Measurements from ENCODE around the gene CADM1.

CADM1 gene

GRCh38 chr11:115515647-115516395, 11.6 kb upstream of the CADM1 start:
- DNase-seq (ENCODE audit: low read depth): no peak

GRCh38 chr11:115506954-115507675, 2.9 kb upstream of the CADM1 start:
- DNase-seq (ENCODE audit: low read depth): no peak

GRCh38 chr11:115505175-115505574, 960 bp upstream of the CADM1 start:
- DNase-seq (ENCODE audit: low read depth): no peak

GRCh38 chr11:115503886-115504275, 334 bp downstream of the CADM1 start:
- DNase-seq (ENCODE audit: low read depth): no peak

GRCh38 chr11:115503083-115503885, 931 bp downstream of the CADM1 start:
- DNase-seq (ENCODE audit: low read depth): peak; percentile 4

GRCh38 chr11:115502636-115503082, 1.6 kb downstream of the CADM1 start:
- no peak for DNase-seq (ENCODE audit: low read depth)

GRCh38 chr11:115501893-115502589, 2.2 kb downstream of the CADM1 start:
- no peak for DNase-seq (ENCODE audit: low read depth)

GRCh38 chr11:115501502-115501892, 2.7 kb downstream of the CADM1 start:
- DNase-seq (ENCODE audit: low read depth): no peak

GRCh38 chr11:115500547-115501501, 3.4 kb downstream of the CADM1 start:
- no peak for DNase-seq (ENCODE audit: low read depth)

- DNase-seq (ENCODE audit: low read depth): no peak
Observed at GRCh38 chr11:115499891-115500290, 4.3 kb downstream of the CADM1 start.

- no peak for DNase-seq (ENCODE audit: low read depth)
Observed at GRCh38 chr11:115499241-115499799, 4.9 kb downstream of the CADM1 start.

- DNase-seq (ENCODE audit: low read depth): no peak
Observed at GRCh38 chr11:115498354-115498753, 5.9 kb downstream of the CADM1 start.

- no peak for DNase-seq (ENCODE audit: low read depth)
Observed at GRCh38 chr11:115497303-115497702, 6.9 kb downstream of the CADM1 start.

- no peak for DNase-seq (ENCODE audit: low read depth)
Observed at GRCh38 chr11:115496892-115497291, 7.3 kb downstream of the CADM1 start.

- DNase-seq (ENCODE audit: low read depth): no peak
Observed at GRCh38 chr11:115493905-115494304, 10.3 kb downstream of the CADM1 start.

GRCh38 chr11:115493488-115493887, 10.7 kb downstream of the CADM1 start:
- DNase-seq (ENCODE audit: low read depth): no peak

- no peak for DNase-seq (ENCODE audit: low read depth)
Observed at GRCh38 chr11:115489466-115489865, 14.7 kb downstream of the CADM1 start.

- DNase-seq (ENCODE audit: low read depth): no peak
Observed at GRCh38 chr11:115488945-115489344, 15.3 kb downstream of the CADM1 start.

- DNase-seq (ENCODE audit: low read depth): no peak
Observed at GRCh38 chr11:115481528-115481927, 22.7 kb downstream of the CADM1 start.

- no peak for DNase-seq (ENCODE audit: low read depth)
Observed at GRCh38 chr11:115480611-115481010, 23.6 kb downstream of the CADM1 start.

- DNase-seq (ENCODE audit: low read depth): no peak
Observed at GRCh38 chr11:115477410-115477809, 26.8 kb downstream of the CADM1 start.

Data from fibroblast of gingiva (primary cell).